HepG2 (cell line): ENCODE results near the gene ECPAS. TPM values are rescaled to one million over a fixed set of nuclear protein-coding genes. Genes with fewer than 3 reads are reported as not detected.
A peak's percentile ranks its signal among the peaks of the same experiment; 100 is the strongest.

Experiments
- ATAC-seq: fragments of 200-7000 bp; cut with Tn5 transposase; 3 replicates; pipeline ENCODE4 v1.9.1; 2020; ENCODE audit warnings: mild to moderate bottlenecking, moderate library complexity
- BruUV-seq: library from RNA; stranded (reverse); fragments of 400-500 nt; replicated peaks from 2 replicates; lab custom pipeline; 2021; lab: Mats Ljungman, UMichigan
- CTCF ChIA-PET: fragments of 300-600 bp; formaldehyde crosslinking; extraction: SDS; loops from one replicate; lab custom pipeline; 2021; ENCODE audit warnings: low total read pairs, inconsistent platforms, low intra/inter-chr PET ratio; lab: Yijun Ruan, JAX
- POLR2A ChIA-PET: fragments of 350-600 bp; sonication (Branson Sonifier 250); formaldehyde crosslinking; loops from one replicate; lab custom pipeline; 2020; ENCODE audit warnings: antibody characterized with exemption, inconsistent platforms; lab: Yijun Ruan, JAX
- DNase-seq: peaks from one replicate; pipeline ENCODE4 v3.0.0-alpha.2; 2015; ENCODE audit warnings: low spot score
- FAIRE-seq: peaks from 3 replicates; lab custom pipeline; 2011; peaks lifted over from hg19 to GRCh38; lab: Jason Lieb, UNC
- H2AFZ ChIP-seq: one replicate; pipeline ENCODE4 v1.6.1; 2011; ENCODE audit warnings: low read length, inconsistent platforms
- H3K27ac ChIP-seq: fragments of 300-600 bp; 3 replicates; pipeline ENCODE4 v1.8.0; 2011; ENCODE audit warnings: mixed run types, mild to moderate bottlenecking, mixed read lengths, low read length, inconsistent platforms; ENCODE audit not compliant: insufficient read depth; ENCODE audit errors: extremely low read length
- H3K27me3 ChIP-seq, 2 experiments: fragments of 200-600 bp in 1 of 2; 2 replicates in 1 of 2; 3 replicates in 1 of 2; pipeline versions ENCODE4 v1.6.0 to v1.8.0; 2011; ENCODE audit warnings: low read length in 2 of 2, mild to moderate bottlenecking in 2 of 2, moderate library complexity in 2 of 2, inconsistent platforms in 1 of 2; ENCODE audit not compliant: insufficient read depth in 2 of 2, control insufficient read depth in 1 of 2
- H3K36me3 ChIP-seq, 2 experiments: fragments of 200-600 bp in 1 of 2; replicated peaks in 1 of 2; 2 replicates in 1 of 2; 3 replicates in 1 of 2; pipeline versions ENCODE4 v1.5.1 to v1.8.0; 2011; ENCODE audit warnings: low read length in 2 of 2, inconsistent platforms in 1 of 2; ENCODE audit not compliant: insufficient read depth in 2 of 2, control insufficient read depth in 1 of 2
- H3K4me1 ChIP-seq: 2 replicates; pipeline ENCODE4 v1.5.1; 2012; ENCODE audit warnings: low read length, inconsistent platforms; ENCODE audit not compliant: insufficient read depth
- H3K4me2 ChIP-seq: 2 replicates; pipeline ENCODE4 v1.6.0; 2011; ENCODE audit warnings: low read depth, low read length, inconsistent platforms
- H3K4me3 ChIP-seq, 3 experiments: fragments of 200-600 bp in 1 of 3; sonication (generic), shearing (Covaris generic) in 1 of 3; replicated peaks in 1 of 3; 2 replicates each; pipeline ENCODE4 v1.5.1; 2011 to 2016; ENCODE audit warnings: low read length in 3 of 3, inconsistent platforms in 2 of 3, low read depth in 2 of 3, mild to moderate bottlenecking in 2 of 3, control low read depth in 1 of 3, mixed read lengths in 1 of 3; ENCODE audit not compliant: insufficient read depth in 1 of 3
- H3K79me2 ChIP-seq: one replicate; pipeline ENCODE4 v1.6.1; 2011; ENCODE audit warnings: low read length, inconsistent platforms; ENCODE audit not compliant: insufficient read depth
- H3K9ac ChIP-seq: 2 replicates; pipeline ENCODE4 v1.6.0; 2011; ENCODE audit warnings: mild to moderate bottlenecking, low read depth, low read length, inconsistent platforms; ENCODE audit not compliant: insufficient read depth
- H3K9me3 ChIP-seq: 2 replicates; pipeline ENCODE4 v1.5.1; 2012; ENCODE audit warnings: mild to moderate bottlenecking, low read length
- H4K20me1 ChIP-seq: 2 replicates; pipeline ENCODE4 v1.6.0; 2011; ENCODE audit warnings: inconsistent platforms, mild to moderate bottlenecking, low read length, moderate library complexity; ENCODE audit not compliant: insufficient read depth
- ATF3 ChIP-seq: sonication (generic); formaldehyde crosslinking; IDR thresholded peaks from 2 replicates; pipeline ENCODE4 v1.4.0; 2020; ENCODE audit warnings: missing genetic modification reagents
- CEBPB ChIP-seq: IDR thresholded peaks from 2 replicates; pipeline ENCODE4 v1.6.1; 2011; ENCODE audit warnings: low read depth, low read length, improper control_type of control experiment, borderline replicate concordance
- EED ChIP-seq: sonication (generic); formaldehyde crosslinking; IDR thresholded peaks from 2 replicates; pipeline ENCODE4 v1.5.0; 2020; ENCODE audit warnings: mild to moderate bottlenecking, missing genetic modification reagents
- PRDM10 ChIP-seq: sonication (generic); formaldehyde crosslinking; IDR thresholded peaks from 2 replicates; pipeline ENCODE4 v1.4.0; 2020; ENCODE audit warnings: low read depth, missing genetic modification reagents
- WGBS: methylation state at CpG from one replicate; pipeline ENCODE4 v1.1.6; 2017; ENCODE audit warnings: low lambda C conversion rate; 5-methylcytosine and 5-hydroxymethylcytosine counted together
- in situ Hi-C: cut with HindIII; loops from 2 replicates; pipeline ENCODE4 v1.10.0; 2017; ENCODE audit warnings: low pct_unique_long_range_greater_than_20kb; ENCODE audit not compliant: extremely low pct_ligation_motif_present
- intact Hi-C: fragments of 100-400 bp; cut with micrococcal nuclease; formaldehyde crosslinking; loops from one replicate; pipeline ENCODE4 v1.10.0; 2022; ENCODE audit not compliant: unreplicated experiment
- polyA plus RNA-seq, 8 experiments: library from polyadenylated mRNA; depleted of rRNA in 3 of 8; stranded (reverse) in 7 of 8; unstranded in 1 of 8; fragments of >200 nt; fragmentation: Illumina TruSeq in 4 of 8; extraction: Trizol in 4 of 8; gene quantifications; 2 replicates each; pipeline versions ENCODE4 v1.2.1 to v1.2.3, GENCODE V29; 2011 to 2016; ENCODE audit warnings: low read depth in 4 of 8, missing spikeins in 1 of 8, mixed read lengths in 1 of 8; ENCODE audit not compliant: insufficient read depth in 1 of 8
- total RNA-seq, 5 experiments: library from RNA; depleted of rRNA; stranded (reverse); fragments of >200 nt; fragmentation: Illumina TruSeq; extraction: Trizol; gene quantifications; 2 replicates each; pipeline ENCODE4 v1.2.3, GENCODE V29; 2016; ENCODE audit warnings: low read depth in 1 of 5

ECPAS gene
- total and polyA plus RNA-seq, 2 of the 13 experiments (the other 11 are each of a cell fraction or from before 2014, with no cell fraction given) = 35.3 to 58.0 TPM

- intact Hi-C loops (no loop called here), in situ Hi-C loops (no loop called here)
- Histone ChIP-seq H3K9ac (no peak overlapping the region), H3K79me2 (no peaks in the 10 kb centered on the region), H2AFZ (no peak overlapping the region), H3K27me3 (no peaks in the 10 kb centered on the region), H4K20me1 (no peaks in the 10 kb centered on the region), H3K4me1 (no peaks in the 10 kb centered on the region), H3K36me3 (peaks cover 0 to 9% of the 10 kb centered on the region in 2 experiments; a peak in 2 of 5 replicates), H3K4me3 (no peak overlapping the region), H3K9me3 (peaks cover 8% of the 10 kb centered on the region; the same call in 1 of the 2 replicates), H3K27ac (no peak overlapping the region), H3K4me2 (no peak overlapping the region)
- TF ChIP-seq CEBPB = peak; percentile 23; the same call in 1 of the 2 replicates
- TF ChIP-seq PRDM10 = no peak
- TF ChIP-seq ATF3 (CRISPR knock-in tag) = no peak
- no peak for TF ChIP-seq EED (CRISPR knock-in tag)
- BruUV-seq = no TSS peak
- DNase-seq (no peak), ATAC-seq (no peak), FAIRE-seq (no peak)
- 93% methylated on average over 5 of the region's 5 CpGs for whole genome bisulfite sequencing
- POLR2A ChIA-PET = no interaction called here
- CTCF ChIA-PET = no interaction called here
These were observed 49.1 kb upstream of the ECPAS start for GRCh38 chr9:111533099-111533790.
